GM21381 (cell line): ENCODE results near the gene DIAPH3.

Source experiments
- ATAC-seq: cut with Tn5 transposase; IDR thresholded peaks from one replicate; pipeline ENCODE4 v1.9.1; 2021; ENCODE audit warnings: mild to moderate bottlenecking, moderate library complexity; ENCODE audit not compliant: unreplicated experiment

DIAPH3 gene

DNA sequence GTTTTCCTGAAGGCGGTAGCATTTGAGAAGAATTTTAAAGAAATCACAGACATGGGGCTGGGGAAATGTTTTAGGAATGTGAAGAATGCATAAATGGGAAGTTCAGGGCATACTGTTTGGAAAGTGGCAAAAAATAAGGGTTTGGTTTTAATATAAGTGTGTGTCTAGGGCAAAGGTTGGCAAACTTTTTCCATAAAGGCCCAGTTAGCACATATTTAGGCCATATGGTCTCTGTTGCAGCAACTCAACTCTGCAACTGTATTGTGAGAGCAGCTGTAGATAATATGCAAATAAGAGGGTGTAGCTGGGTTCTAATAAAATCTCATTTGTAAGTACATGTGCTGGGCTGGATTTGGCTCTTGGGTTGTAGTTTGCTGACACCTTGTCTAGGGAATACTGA, 521.9 kb downstream of the DIAPH3 start:
- no peak for ATAC-seq

DNA sequence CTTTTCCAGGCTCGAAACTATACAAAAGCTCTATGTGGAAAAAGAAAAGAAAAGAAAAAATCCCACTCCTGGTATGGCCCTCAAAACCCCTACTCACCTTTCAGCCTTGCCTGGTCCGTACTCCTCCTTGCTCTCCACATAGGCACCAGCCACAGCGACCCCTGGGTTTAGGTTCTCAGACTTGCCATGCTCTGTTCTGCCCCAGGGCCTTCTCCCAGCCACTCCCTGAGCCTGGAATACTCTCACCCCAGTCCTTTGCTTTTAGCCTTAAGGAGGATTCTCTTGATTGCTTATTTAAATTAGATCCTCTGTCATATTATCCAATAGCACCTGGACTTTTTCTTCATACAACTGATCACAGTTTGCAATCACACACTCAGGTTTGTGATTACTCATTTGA, 522.5 kb downstream of the DIAPH3 start:
- ATAC-seq = no peak

DNA sequence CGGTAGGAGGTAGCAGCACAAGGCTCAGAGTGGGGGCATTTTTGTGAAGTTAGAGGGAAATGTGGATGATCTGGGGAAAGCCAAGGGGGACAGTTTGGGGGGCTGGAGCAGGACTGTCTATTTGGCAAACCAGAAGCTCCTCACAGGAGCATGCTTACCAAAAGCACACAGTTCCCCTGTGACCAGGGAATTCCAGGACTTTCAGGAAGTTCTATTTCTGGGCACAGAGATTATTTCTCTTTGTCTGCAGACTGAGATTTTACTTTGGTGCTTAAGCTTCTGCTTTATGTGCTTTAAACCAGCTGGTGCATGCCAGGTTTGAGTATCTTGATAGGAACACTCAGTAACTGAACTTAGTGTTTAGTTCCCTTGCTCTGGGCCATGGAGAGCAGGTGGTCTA, 525.3 kb downstream of the DIAPH3 start:
- ATAC-seq = no peak

DNA sequence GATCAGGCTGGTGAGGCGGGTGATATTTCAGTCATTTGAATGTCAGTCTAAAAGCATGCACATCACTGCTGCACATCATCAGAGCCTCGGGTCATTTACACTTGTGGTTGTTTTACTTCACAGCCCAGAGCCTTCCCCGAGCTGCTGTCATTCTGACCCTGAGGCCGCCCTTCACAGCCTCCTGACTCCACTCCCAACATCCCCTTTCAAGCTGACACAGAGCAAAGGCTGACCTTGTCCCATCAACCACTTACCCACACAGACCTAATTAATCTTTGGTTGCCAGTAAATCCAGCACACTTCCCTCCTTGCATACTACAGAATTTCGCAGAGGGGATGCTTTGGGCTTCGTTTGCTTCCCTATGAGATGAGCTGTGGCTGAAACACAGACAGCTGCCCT, 528.1 kb downstream of the DIAPH3 start:
- ATAC-seq = no peak

DNA sequence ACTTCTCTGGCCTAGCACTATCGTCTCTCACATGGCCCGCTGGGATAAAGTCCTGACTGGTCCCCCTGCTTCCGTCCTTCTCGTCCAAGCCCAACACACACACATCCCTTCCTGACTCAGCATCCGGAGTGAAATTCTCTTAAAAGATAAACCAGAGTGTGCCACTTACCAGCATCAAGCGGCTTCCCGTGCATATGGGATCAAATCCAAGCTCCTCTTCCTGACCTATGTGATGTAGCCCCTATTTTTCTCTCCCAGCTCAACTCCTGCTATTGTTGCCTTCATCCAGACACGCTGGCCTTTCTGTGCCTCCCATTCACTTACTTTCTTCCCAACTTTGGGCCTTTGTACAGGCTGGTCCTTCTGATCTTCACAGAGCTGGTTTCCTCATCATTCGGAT, 530.4 kb downstream of the DIAPH3 start:
- no peak for ATAC-seq

DNA sequence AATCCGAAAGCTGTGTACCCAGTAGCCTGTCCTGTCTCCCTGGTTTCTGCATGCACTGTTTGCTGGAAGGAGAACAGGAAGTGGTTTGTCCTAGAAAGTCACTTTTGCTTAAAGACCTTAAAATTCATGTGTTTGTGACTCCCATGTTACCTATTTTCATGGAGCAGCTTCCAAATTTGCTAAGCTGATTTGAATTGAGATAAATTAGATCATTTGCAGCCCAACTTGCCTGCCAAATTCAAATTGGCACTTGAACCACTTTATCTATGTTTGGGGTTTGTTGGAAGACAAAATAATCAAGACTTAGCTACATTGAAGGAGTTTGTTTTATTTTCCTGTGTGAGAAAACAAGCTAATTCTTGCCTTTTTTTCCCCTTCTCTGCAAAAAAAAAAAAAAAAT, 532.5 kb downstream of the DIAPH3 start:
- no peak for ATAC-seq

DNA sequence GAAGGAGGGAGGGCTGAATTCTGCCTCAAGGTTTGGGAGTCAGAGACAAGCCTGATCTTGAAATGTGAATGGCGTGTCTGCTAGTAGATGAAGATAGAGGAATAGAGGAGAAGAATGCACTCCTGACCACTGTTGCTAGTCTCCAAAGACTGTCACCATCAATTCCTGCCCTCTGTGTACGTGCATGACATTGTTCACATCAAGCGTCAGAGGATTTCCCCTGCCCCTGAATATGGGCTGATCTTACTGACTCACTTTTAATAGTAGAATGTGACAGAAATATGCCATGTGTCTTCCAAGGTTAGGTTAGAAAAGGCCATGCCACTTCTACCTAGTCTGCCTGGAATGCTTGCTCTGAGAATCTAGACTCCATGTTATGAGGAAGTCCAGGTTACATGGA, 538.6 kb downstream of the DIAPH3 start:
- ATAC-seq = no peak

DNA sequence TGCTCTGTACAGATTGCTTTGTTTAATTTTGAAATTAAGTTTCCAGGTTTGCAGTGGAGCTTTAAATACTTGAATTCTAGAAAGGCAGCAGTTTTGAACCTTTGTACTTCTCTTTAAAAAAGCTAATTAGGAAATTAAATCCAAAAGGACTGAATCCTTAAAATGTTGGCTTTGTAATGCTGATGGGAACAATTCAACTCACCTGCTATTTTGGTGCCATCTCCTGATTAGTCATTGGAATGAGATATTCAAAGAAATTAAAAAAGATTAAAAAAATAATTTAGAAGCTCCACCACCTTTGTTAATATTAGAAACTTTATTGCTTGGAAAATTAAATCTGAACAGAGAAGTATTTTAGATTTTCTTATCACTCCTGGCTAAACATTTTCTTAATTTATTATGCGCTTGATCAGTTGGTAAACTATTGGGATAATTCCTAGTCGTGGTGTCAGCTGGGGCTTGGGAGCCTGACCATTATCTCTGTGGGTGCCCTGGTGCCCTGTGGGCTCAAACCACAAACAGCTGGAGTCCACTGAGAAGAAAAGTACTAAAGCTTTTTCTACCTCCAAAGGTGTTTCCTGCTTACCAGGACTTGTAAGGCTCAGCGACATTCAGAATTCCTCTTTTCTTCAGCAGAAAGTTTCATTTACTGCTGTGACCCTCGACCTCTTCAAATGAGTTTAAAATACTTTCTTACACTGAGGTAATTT, 540.4 kb downstream of the DIAPH3 start:
- no peak for ATAC-seq

DNA sequence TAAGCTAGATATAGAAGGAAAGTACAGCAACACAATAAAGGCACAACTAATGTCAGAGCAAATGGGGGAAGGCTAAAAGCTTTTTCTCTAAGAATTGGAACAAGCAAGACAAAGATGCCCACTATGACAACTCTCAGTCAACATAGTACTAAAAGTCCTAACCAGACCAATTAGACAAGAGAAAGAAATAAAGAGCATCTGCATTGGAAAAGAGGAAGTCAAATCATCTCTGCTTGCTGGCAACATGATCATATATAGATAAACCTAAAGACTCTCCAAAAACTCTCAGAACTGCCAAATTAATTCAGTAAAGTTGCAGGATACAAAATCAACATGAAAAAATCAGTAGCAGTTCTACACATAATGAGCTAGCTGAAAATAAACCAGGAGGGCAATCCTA, 542.0 kb downstream of the DIAPH3 start:
- no peak for ATAC-seq
